Loucy (cell line): ENCODE measurements around the gene EFCAB13.

ENCODE experiments used
- H2AFZ ChIP-seq: fragments of 200-600 bp; sonication (generic); 2 replicates; pipeline ENCODE4 v1.6.0; 2016; ENCODE audit warnings: antibody characterized with exemption, mild to moderate bottlenecking, low read length, moderate library complexity
- H3F3A ChIP-seq: fragments of 200-600 bp; 2 replicates; pipeline ENCODE4 v1.6.0; 2016; ENCODE audit warnings: antibody characterized with exemption, low read depth, mild to moderate bottlenecking
- H3K27me3 ChIP-seq: fragments of 200-600 bp; sonication (generic); 2 replicates; pipeline ENCODE4 v1.6.1; 2014; ENCODE audit warnings: low read length, mild to moderate bottlenecking; ENCODE audit not compliant: insufficient read depth, poor library complexity, severe bottlenecking
- H3K36me3 ChIP-seq: fragments of 200-600 bp; sonication (generic); 2 replicates; pipeline ENCODE4 v1.6.1; 2016; ENCODE audit warnings: low read length; ENCODE audit not compliant: insufficient read depth
- H3K4me1 ChIP-seq: fragments of 200-600 bp; sonication (generic); 2 replicates; pipeline ENCODE4 v1.5.1; 2014; ENCODE audit warnings: low read length, mild to moderate bottlenecking; ENCODE audit not compliant: insufficient read depth, poor library complexity, severe bottlenecking
- H3K4me2 ChIP-seq: fragments of 200-600 bp; sonication (generic); 2 replicates; pipeline ENCODE4 v1.6.0; 2014; ENCODE audit warnings: antibody characterized with exemption, low read length, low read depth, mild to moderate bottlenecking; ENCODE audit not compliant: poor library complexity, severe bottlenecking
- H3K4me3 ChIP-seq: fragments of 200-600 bp; sonication (generic); 2 replicates; pipeline ENCODE4 v1.5.1; 2014; ENCODE audit warnings: low read length, mild to moderate bottlenecking, mixed read lengths; ENCODE audit not compliant: poor library complexity, severe bottlenecking
- H3K79me2 ChIP-seq: fragments of 200-600 bp; sonication (generic); 2 replicates; pipeline ENCODE4 v1.6.1; 2014; ENCODE audit warnings: low read length; ENCODE audit not compliant: insufficient read depth
- H3K9ac ChIP-seq: fragments of 200-600 bp; sonication (generic); 2 replicates; pipeline ENCODE4 v1.6.0; 2014; ENCODE audit warnings: mild to moderate bottlenecking, low read depth, low read length, moderate library complexity; ENCODE audit not compliant: poor library complexity, severe bottlenecking
- H3K9me2 ChIP-seq: fragments of 200-600 bp; sonication (generic); replicated peaks from 2 replicates; pipeline ENCODE4 v1.6.1; 2016; ENCODE audit warnings: low read depth, low read length, mixed read lengths
- H3K9me3 ChIP-seq: fragments of 200-600 bp; sonication (generic); 2 replicates; pipeline ENCODE4 v1.6.1; 2014; ENCODE audit warnings: mild to moderate bottlenecking, antibody characterized with exemption, low read length, low read depth; ENCODE audit not compliant: insufficient read depth
- H4K20me1 ChIP-seq: fragments of 200-600 bp; sonication (generic); 2 replicates; pipeline ENCODE4 v1.6.0; 2014; ENCODE audit warnings: antibody characterized with exemption, low read length, mild to moderate bottlenecking; ENCODE audit not compliant: insufficient read depth, poor library complexity, severe bottlenecking
- EZH2phosphoT487 ChIP-seq: fragments of 200-600 bp; IDR thresholded peaks from 2 replicates; pipeline ENCODE4 v1.6.1; 2018; ENCODE audit warnings: antibody characterized with exemption, mild to moderate bottlenecking, moderate library complexity, borderline replicate concordance
- TF ChIP-seq, protein P1 (sequence below): fragments of 200-600 bp; sonication (generic); conservative IDR thresholded peaks from 2 replicates; pipeline ENCODE4 v1.5.1; 2014; ENCODE audit warnings: mild to moderate bottlenecking, antibody characterized with exemption, low read length

The EFCAB13 gene

DNA sequence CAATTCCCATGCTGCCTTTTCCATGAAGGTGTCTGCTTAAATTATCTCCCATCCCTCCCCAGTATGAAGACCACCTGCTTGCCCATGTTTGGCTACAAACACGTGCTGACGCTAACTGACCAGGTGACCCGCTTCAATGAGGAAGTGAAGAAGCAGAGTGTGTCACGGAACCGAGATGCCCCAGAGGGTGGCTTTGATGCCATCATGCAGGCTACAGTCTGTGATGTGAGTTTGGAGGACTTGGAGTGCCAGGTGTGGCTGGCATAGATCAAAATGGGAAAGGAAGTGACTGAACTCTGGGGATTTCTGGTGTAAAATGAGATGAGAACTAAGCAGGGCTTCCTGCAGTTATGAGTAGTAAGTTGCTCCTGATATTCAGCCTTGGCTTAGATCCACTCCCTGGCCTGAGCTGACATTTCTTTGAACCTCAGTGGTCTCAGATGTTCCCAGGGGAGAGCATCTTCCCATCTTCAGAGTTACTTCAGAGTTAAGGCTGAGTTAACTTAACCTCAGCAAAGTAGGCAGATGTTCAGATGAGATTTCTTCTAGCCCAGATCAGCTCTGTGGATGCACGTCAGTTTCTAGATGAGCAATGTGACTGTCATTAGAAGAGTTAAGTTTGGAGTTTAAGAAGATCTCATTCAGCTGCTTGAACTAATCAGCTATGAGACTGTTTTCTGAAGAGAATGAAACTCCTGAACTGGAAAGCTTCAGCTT is 37.4 kb upstream of the EFCAB13 start:
- TF ChIP-seq, protein P1, sequence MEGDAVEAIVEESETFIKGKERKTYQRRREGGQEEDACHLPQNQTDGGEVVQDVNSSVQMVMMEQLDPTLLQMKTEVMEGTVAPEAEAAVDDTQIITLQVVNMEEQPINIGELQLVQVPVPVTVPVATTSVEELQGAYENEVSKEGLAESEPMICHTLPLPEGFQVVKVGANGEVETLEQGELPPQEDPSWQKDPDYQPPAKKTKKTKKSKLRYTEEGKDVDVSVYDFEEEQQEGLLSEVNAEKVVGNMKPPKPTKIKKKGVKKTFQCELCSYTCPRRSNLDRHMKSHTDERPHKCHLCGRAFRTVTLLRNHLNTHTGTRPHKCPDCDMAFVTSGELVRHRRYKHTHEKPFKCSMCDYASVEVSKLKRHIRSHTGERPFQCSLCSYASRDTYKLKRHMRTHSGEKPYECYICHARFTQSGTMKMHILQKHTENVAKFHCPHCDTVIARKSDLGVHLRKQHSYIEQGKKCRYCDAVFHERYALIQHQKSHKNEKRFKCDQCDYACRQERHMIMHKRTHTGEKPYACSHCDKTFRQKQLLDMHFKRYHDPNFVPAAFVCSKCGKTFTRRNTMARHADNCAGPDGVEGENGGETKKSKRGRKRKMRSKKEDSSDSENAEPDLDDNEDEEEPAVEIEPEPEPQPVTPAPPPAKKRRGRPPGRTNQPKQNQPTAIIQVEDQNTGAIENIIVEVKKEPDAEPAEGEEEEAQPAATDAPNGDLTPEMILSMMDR, result no peak
- no peak for TF ChIP-seq EZH2phosphoT487
- Histone ChIP-seq H3K9ac (no peak overlapping the region), H2AFZ (no peak overlapping the region), H3K4me2 (no peak overlapping the region), H3K9me3 (no peaks in the 10 kb centered on the region), H3K36me3 (no peaks in the 10 kb centered on the region), H3K27me3 (no peaks in the 10 kb centered on the region), H3K4me1 (peaks cover 5% of the 10 kb centered on the region), H3K79me2 (no peaks in the 10 kb centered on the region), H4K20me1 (no peaks in the 10 kb centered on the region), H3F3A (no peaks in the 10 kb centered on the region), H3K9me2 (no peaks in the 10 kb centered on the region), H3K4me3 (no peak overlapping the region)

DNA sequence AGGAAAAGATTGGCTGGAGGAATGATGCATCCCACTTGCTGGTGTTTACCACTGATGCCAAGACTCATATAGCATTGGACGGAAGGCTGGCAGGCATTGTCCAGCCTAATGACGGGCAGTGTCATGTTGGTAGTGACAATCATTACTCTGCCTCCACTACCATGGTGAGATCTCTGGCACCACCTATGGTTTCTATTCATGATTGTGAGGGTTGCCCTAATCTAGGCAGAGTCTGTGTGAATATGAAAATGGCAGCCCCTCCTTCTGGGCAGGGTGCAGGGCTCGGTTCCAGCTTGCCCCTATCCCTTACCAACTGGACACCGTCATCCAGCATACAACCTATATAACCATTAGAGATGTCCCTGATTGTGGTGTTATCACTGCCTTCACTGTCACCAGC is 36.7 kb upstream of the EFCAB13 start:
- Histone ChIP-seq H3K9me2 (no peaks in the 10 kb centered on the region), H3F3A (no peaks in the 10 kb centered on the region), H3K4me2 (no peak overlapping the region), H3K9ac (no peak overlapping the region), H3K9me3 (no peaks in the 10 kb centered on the region), H3K79me2 (no peaks in the 10 kb centered on the region), H3K36me3 (no peaks in the 10 kb centered on the region), H4K20me1 (no peaks in the 10 kb centered on the region), H3K4me3 (no peak overlapping the region), H3K4me1 (peaks cover 5% of the 10 kb centered on the region), H2AFZ (no peak overlapping the region), H3K27me3 (no peaks in the 10 kb centered on the region)
- no peak for TF ChIP-seq EZH2phosphoT487
- TF ChIP-seq, protein P1, result no peak; the same call in 1 of the 2 replicates

DNA sequence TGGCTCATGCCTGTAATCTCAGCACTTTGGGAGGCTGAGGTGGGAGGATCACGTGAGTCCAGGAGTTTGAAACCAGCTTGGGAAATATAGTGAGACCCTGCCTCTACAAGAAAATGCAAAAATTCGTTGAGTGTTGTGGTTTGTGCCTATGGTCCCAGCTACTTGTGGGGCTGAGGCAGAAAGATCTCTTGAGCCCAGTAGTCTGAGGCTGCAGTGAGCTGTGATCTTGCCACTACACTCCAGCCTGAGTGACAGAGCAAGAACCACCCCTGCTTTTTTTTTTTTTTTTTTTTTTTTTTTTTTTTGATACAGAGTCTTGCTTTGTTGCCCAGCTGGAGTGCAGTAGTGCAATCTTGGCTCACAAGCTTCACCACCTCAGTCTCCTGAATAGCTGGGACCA is 36.1 kb upstream of the EFCAB13 start:
- TF ChIP-seq, protein P1, result no peak
- no peak for TF ChIP-seq EZH2phosphoT487
- Histone ChIP-seq H3K36me3 (no peaks in the 10 kb centered on the region), H3K9ac (no peak overlapping the region), H3K27me3 (no peaks in the 10 kb centered on the region), H3K9me3 (no peaks in the 10 kb centered on the region), H3K79me2 (no peaks in the 10 kb centered on the region), H3K4me1 (peaks cover 5% of the 10 kb centered on the region), H2AFZ (no peak overlapping the region), H4K20me1 (no peaks in the 10 kb centered on the region), H3K9me2 (no peaks in the 10 kb centered on the region), H3K4me2 (no peak overlapping the region), H3K4me3 (no peak overlapping the region), H3F3A (no peaks in the 10 kb centered on the region)
